GM12878 (cell line): ENCODE data around the gene DHRS7B. TPM values are rescaled to one million over a fixed set of nuclear protein-coding genes. Genes with fewer than 3 reads are reported as not detected.

Experiments
- BCLAF1 ChIP-seq: fragments of 450-650 bp; IDR thresholded peaks from 2 replicates; pipeline ENCODE4 v1.6.1; 2017; ENCODE audit warnings: antibody characterized with exemption, mild to moderate bottlenecking, moderate library complexity
- BHLHE40 ChIP-seq, 2 experiments: fragments of 450-650 bp in 1 of 2; IDR thresholded peaks; 2 replicates each; pipeline ENCODE4 v1.6.1; 2011 to 2017; ENCODE audit warnings: low read depth in 2 of 2, borderline replicate concordance in 1 of 2, improper control_type of control experiment in 1 of 2, low read length in 1 of 2, mild to moderate bottlenecking in 1 of 2
- BRCA1 ChIP-seq: IDR thresholded peaks from 2 replicates; pipeline ENCODE4 v1.6.1; 2011; ENCODE audit warnings: low read depth, low read length, improper control_type of control experiment
- CBFB ChIP-seq: IDR thresholded peaks from 2 replicates; pipeline ENCODE4 v1.6.1; 2016; ENCODE audit warnings: antibody characterized with exemption, low read depth
- CEBPZ ChIP-seq: fragments of 150-350 bp; IDR thresholded peaks from 2 replicates; pipeline ENCODE4 v1.6.1; 2016; ENCODE audit warnings: low read depth, low read length
- EZH2 ChIP-seq: IDR thresholded peaks from 2 replicates; pipeline ENCODE4 v1.6.1; 2012; ENCODE audit warnings: low read depth, mild to moderate bottlenecking, control low read depth, inconsistent platforms, low read length, borderline replicate concordance; ENCODE audit not compliant: control insufficient read depth
- HDAC2 ChIP-seq: fragments of 200-600 bp; sonication (generic); IDR thresholded peaks from 2 replicates; pipeline ENCODE4 v1.6.1; 2017
- HDAC6 ChIP-seq: fragments of 200-600 bp; sonication (generic); IDR thresholded peaks from one replicate; pipeline ENCODE4 v1.8.0; 2017; ENCODE audit warnings: antibody characterized with exemption; ENCODE audit not compliant: unreplicated experiment
- IKZF2 ChIP-seq, 2 experiments: fragments of 450-650 bp; IDR thresholded peaks; 2 replicates each; pipeline ENCODE4 v1.6.1; 2017; ENCODE audit warnings: mild to moderate bottlenecking in 2 of 2, moderate library complexity in 2 of 2
- REST ChIP-seq: IDR thresholded peaks from 2 replicates; pipeline ENCODE4 v1.6.1; 2012; ENCODE audit warnings: mild to moderate bottlenecking, low read depth, low read length
- SIX5 ChIP-seq: IDR thresholded peaks from 2 replicates; pipeline ENCODE4 v1.6.1; 2011; ENCODE audit warnings: mild to moderate bottlenecking, low read depth, low read length, moderate library complexity; ENCODE audit not compliant: severe bottlenecking
- SUPT20H ChIP-seq: IDR thresholded peaks from 2 replicates; pipeline ENCODE4 v1.6.1; 2011; ENCODE audit warnings: low read depth, mild to moderate bottlenecking, low read length, moderate library complexity, borderline replicate concordance; ENCODE audit not compliant: control insufficient read depth
- TCF7 ChIP-seq: IDR thresholded peaks from 2 replicates; pipeline ENCODE4 v1.6.1; 2014; ENCODE audit warnings: antibody characterized with exemption, borderline replicate concordance
- WRNIP1 ChIP-seq: IDR thresholded peaks from 2 replicates; pipeline ENCODE4 v1.6.1; 2011; ENCODE audit warnings: low read depth, low read length, improper control_type of control experiment, borderline replicate concordance
- YY1 ChIP-seq: IDR thresholded peaks from 2 replicates; pipeline ENCODE4 v1.6.1; 2011; ENCODE audit warnings: low read depth, mild to moderate bottlenecking, low read length
- ZNF274 ChIP-seq: IDR thresholded peaks from one replicate; pipeline ENCODE4 v1.8.0; 2011; ENCODE audit not compliant: insufficient read length, insufficient read depth
- polyA plus RNA-seq, 11 experiments: library from polyadenylated mRNA; depleted of rRNA in 4 of 11; unstranded in 6 of 11; stranded (reverse) in 5 of 11; fragments of >200 nt; fragmentation: Nextera tagmentation in 4 of 11; fragmentation: Illumina TruSeq in 1 of 11; extraction: Ambion mirVana in 4 of 11; extraction: Trizol in 1 of 11; gene quantifications; 1 replicate in 1 of 11; 2 replicates in 10 of 11; pipeline versions ENCODE4 v1.2.1 to v1.2.3, GENCODE V29; 2011 to 2016; ENCODE audit warnings: inconsistent platforms in 2 of 11, missing spikeins in 2 of 11, low read depth in 1 of 11
- total RNA-seq, 4 experiments: library from RNA; depleted of rRNA in 3 of 4; stranded (reverse); fragments of >200 nt in 3 of 4; fragmentation: Illumina TruSeq in 1 of 4; extraction: Trizol in 1 of 4; gene quantifications; 2 replicates each; pipeline versions ENCODE4 v1.2.1 to v1.2.3, GENCODE V29; 2013 to 2021
- TF ChIP-seq, protein P1 (sequence below), 3 experiments: IDR thresholded peaks in 2 of 3; conservative IDR thresholded peaks in 1 of 3; 2 replicates each; pipeline ENCODE4 v1.5.1; 2011; ENCODE audit warnings: low read depth in 3 of 3, low read length in 3 of 3, mild to moderate bottlenecking in 3 of 3, control low read depth in 2 of 3, moderate library complexity in 2 of 3, inconsistent platforms in 1 of 3, mixed read lengths in 1 of 3; ENCODE audit not compliant: control insufficient read depth in 2 of 3, insufficient read depth in 1 of 3; ENCODE audit errors: extremely low read depth in 1 of 3

DHRS7B gene
- total and polyA plus RNA-seq, 10 of the 15 experiments (the other 5 are each of a cell fraction or from before 2014, with no cell fraction given), result 11.1 to 35.6 (median 23.0) TPM

DNA sequence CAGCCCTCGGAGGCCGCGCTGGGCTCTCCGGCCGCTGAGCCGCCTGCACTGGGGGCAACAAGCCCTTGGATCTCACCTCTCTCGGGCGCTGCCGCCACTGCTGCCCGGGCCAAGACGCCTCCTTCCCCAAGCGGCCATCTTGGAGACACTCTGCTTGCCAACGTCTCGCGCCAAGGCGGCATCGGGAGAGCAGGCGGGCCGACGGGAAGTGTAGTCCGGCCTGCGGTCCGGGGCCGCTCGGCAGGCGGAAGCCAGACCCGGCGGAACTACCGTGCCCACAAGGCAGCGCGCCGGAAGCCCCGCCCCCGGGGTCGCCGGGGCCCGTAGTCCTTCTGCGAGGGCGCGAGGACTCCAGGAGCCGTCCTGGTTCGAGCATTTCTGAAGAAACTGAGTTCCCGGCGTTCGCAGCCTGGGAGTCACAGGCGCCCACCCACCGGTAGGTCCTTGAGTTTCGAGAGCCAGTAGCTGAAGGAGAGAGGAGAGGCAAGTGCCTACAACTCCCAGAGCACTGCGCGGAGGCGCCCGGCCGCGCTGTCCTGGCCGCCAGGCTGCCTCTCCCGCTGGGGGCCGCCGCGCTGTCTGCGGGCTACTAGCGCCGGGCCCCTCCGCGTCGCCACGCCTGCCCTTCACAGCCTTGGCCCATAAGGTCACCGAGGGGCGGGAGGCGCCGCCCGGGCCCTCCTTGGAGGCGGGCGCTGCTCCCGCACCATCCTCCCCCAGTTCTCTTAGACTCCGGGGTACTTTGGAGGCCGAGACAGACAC lies 87.4 kb downstream of the DHRS7B start, which contains the start of gene TMEM11 (continued):
- TF ChIP-seq REST (no peak), BRCA1 (peak; percentile 72), CEBPZ (no peak), SIX5 (peak; percentile 96), ZNF274 (no peak), EZH2 (no peak), SUPT20H (no peak), HDAC6 (no peak), YY1 (peak; percentile 97), CBFB (no peak; the same call in 1 of the 2 replicates), IKZF2 (IDR thresholded peaks at IDR 0.05) (no peak), HDAC2 (no peak), TCF7 (no peak), BHLHE40 (IDR thresholded peaks at IDR 0.05; ENCODE audit: borderline replicate concordance in 1 of 2, low read depth in 2 of 2, low read length in 1 of 2) (0 out of 4 replicates have a peak, but pooled peaks of 1 of the 2 experiments have one; percentile 11), BCLAF1 (no peak), WRNIP1 (no peak)
- TF ChIP-seq, protein P1, sequence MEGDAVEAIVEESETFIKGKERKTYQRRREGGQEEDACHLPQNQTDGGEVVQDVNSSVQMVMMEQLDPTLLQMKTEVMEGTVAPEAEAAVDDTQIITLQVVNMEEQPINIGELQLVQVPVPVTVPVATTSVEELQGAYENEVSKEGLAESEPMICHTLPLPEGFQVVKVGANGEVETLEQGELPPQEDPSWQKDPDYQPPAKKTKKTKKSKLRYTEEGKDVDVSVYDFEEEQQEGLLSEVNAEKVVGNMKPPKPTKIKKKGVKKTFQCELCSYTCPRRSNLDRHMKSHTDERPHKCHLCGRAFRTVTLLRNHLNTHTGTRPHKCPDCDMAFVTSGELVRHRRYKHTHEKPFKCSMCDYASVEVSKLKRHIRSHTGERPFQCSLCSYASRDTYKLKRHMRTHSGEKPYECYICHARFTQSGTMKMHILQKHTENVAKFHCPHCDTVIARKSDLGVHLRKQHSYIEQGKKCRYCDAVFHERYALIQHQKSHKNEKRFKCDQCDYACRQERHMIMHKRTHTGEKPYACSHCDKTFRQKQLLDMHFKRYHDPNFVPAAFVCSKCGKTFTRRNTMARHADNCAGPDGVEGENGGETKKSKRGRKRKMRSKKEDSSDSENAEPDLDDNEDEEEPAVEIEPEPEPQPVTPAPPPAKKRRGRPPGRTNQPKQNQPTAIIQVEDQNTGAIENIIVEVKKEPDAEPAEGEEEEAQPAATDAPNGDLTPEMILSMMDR (IDR thresholded peaks at IDR 0.05 in 2 of 3, conservative IDR thresholded peaks at IDR 0.05 in 1 of 3; ENCODE audit: control insufficient read depth in 2 of 3, extremely low read depth in 1 of 3, insufficient read depth in 1 of 3, low read depth in 3 of 3, low read length in 3 of 3), result no peak
